HG03064 (cell line): ENCODE data around the gene GCA.
A peak's percentile ranks its signal among the peaks of the same experiment; 100 is the strongest.

ENCODE experiments used
- ATAC-seq: cut with Tn5 transposase; IDR thresholded peaks from one replicate; pipeline ENCODE4 v1.9.1; 2021; ENCODE audit warnings: low read depth; ENCODE audit not compliant: unreplicated experiment

The GCA gene

GRCh38 chr2:162327806-162328205 is 16.1 kb upstream of the GCA start:
- ATAC-seq: no peak

- ATAC-seq: peak; percentile 96
Observed at GRCh38 chr2:162328424-162329157, 15.3 kb upstream of the GCA start.

DNA sequence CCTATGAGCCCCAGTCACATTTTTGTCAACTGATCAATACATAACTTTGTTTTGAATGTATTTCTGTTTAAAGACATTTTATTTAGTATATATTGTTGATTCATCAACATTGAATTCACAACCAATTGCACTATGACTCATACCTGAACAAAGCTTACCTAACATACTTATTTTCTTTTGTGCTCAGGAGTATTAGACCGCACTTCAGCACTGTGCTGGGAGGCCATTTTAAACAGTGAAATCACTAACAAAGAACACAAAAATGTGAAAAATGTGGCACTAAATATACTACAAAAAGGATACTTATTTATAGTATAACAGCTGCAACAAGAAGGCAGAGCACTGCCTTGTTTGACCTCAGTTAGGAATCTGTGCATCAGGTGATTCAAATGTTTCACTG is 13.1 kb upstream of the GCA start:
- ATAC-seq: no peak

DNA sequence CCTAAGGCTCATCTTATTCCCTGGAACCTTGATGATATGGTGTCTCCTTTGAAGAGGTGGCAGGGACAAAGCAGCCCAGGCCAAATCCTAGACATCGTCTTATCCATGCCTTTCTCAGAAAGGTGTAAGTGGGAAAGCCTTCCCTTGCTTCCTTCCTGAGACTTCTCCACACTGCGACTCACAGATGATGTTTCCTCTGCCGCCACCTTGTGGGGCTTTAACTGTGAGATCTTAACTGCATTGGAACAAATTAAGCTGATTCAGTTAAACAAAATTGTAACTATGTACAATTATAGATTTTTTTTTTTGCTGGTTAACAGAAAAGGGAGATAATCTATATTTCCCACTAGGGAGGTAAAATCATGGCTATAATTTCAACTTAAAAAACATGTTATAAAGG is 10.0 kb upstream of the GCA start:
- peak; percentile 71 for ATAC-seq

DNA sequence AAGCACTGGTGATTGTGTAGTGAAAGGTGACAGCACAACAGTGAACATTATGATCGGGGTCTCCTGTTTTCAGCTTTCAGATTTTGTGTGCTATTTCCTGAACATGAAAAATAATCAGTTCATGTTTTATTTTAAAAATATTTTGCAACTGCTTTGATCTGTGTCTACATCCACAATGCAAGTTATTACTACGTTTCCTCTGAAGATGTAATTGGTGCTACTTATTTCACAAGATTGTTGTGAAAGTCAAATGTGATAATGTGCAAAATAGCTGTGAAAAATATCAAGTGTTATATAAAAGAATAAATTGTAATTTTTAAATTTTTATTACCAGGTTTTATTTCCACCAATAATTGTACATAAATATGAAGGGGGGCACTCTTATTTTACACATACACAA is 6.1 kb upstream of the GCA start:
- no peak for ATAC-seq

DNA sequence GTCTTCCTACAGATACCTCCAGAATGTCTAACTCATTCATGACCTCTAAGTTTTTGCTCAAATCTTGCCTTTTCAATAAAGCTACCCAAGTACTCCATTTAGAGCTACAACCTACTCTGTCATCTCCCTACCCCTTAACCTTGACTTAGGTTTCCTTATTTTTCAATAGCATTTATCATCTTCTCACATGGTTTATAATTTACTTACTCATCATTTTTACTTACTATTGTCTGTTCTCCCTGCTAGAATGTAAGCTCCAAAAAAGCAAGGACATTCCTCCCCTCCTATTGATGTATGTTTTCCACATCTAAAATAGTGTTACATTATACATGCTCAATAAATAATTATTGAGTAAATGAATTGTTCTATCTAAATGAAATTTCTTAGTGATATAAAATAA is 3.1 kb upstream of the GCA start:
- ATAC-seq: no peak

- no peak for ATAC-seq
Observed at GRCh38 chr2:162342321-162342720, 1.6 kb upstream of the GCA start.

DNA sequence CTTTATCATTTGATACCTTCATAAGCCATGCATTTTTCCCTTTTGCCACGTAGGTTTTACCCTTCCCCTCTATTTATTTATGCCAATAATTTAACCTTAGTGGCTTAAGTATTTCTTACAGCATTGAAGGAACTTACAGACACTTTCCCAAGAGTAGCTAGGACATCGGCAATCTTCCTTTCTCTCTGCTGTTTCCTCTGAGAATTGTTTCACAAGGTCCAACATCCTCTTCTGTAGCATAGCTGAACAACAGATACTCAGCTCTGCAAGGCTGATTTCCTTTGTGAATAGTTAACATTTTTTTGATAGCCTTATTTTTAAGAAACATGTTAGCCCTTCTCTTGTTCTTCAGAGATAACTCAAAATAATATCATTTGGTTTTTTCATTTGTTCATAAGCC is 1.1 kb upstream of the GCA start:
- no peak for ATAC-seq

DNA sequence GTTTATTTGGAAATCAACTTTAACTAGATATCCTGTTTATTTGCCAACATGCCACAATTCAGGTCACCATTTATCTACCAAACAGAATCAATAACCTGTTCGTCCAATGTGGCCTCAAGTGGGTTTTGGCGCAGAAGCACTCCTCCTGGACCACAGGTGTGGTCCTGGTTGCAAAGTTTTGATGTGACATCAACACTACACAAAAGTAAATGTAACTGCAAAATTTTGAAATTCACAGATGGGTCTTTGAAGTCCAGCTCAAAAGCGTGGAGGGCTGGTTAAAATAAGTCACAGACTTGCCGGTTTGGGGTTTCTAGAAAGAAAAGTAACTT is 474 bp upstream of the GCA start:
- peak; percentile 2 for ATAC-seq

GRCh38 chr2:162344617-162344950 is 652 bp downstream of the GCA start:
- ATAC-seq: no peak

GRCh38 chr2:162365392-162365791 is 21.5 kb downstream of the GCA start:
- ATAC-seq: no peak

DNA sequence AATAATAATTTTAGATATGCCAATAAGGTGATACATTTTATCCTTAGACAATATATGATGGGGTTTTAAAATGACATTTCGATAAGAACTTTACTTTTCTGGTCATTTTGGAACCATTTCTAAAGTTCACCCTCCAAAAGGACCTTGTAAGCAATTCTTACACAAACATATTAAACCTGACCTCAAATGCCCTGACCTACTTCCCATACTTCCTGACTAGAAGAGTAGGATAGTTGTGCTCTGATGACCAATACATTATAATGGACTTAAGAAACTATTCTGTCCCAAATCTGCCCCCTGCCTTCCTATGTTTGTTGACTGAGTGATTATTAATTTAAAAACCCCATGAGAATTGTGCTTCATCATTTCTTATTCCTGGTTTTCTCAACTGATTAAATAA is 24.6 kb downstream of the GCA start:
- ATAC-seq: no peak

DNA sequence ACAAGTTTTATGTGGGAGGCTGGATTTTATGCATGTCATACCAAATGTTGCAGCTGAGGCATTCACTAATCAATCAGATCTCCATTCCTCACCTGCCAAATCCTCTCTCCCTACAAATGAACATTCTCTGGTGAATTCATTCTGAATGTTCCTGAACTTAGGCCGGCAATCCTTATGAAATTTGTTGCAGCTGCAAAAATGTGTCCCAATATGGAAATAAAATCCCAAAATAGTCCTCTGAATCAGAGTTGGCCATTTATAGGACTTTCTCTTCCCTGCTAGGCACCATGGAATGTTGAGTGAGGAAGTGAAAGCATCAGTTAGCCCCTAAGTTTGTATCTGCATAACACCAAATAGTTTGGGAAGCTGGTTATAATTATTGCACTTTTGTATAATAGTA is 25.6 kb downstream of the GCA start:
- no peak for ATAC-seq

- no peak for ATAC-seq
Observed at GRCh38 chr2:162370931-162371330, 27.0 kb downstream of the GCA start.

GRCh38 chr2:162372818-162373217 is 28.9 kb downstream of the GCA start:
- no peak for ATAC-seq

DNA sequence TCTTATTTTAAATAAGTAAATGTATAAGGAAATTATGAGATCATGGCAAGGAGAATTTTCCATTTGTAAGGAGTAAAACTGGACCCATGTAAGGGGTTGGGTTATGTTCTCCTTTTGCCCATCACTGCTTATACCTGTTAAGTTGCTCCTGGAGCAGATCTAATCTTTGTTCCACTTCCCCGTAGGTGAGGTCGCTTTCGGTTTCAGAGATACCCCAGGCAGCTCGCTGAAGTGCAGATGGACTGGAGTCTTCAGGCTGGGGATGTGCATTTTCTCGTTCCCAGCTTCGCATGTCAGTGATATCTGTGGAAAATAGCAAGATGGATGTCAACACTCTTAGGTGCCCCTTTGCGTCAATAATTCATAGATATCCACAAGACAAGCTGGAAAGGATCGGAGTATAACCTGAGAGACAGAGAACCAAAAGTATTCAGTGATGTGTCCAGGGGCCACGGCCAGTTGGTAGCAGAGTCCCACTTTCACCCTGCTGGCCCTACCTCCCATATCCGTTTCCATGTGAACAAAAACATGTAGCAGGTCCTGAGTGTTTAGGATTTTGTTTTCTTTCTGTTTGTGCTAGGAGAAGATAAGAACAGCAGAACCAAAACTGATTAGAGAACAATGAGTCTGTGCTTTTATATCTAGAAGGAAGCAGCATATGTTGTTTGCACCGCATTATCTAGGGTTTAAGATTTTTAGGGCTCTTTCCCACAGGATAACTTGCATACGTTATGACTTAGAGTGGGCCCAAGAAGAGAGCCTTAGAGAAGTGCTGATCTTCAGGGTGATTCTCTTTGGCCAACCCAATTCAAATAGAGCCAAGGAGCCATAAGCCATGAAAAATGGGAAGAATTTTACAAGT is 36.0 kb downstream of the GCA start:
- no peak for ATAC-seq

GRCh38 chr2:162381851-162382250 is 37.9 kb downstream of the GCA start:
- no peak for ATAC-seq

DNA sequence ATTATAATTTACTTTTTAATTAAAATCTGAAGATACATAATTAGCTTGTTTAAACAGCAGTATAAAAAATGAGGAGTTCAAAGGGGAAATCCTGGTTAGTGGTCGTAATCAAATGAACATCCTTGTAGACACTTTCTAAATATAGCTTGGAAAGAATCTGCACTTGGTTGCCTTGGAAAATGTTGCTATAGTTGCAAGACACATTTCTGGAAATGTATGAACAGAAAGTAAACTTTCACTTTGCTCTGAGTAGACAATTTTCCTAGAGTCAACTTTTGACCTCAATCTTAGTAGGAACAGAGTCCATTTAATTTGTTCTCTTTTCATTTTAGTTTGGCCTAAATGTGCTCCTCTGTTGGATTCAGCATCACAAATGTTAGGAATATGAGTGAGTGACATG is 38.3 kb downstream of the GCA start:
- no peak for ATAC-seq

DNA sequence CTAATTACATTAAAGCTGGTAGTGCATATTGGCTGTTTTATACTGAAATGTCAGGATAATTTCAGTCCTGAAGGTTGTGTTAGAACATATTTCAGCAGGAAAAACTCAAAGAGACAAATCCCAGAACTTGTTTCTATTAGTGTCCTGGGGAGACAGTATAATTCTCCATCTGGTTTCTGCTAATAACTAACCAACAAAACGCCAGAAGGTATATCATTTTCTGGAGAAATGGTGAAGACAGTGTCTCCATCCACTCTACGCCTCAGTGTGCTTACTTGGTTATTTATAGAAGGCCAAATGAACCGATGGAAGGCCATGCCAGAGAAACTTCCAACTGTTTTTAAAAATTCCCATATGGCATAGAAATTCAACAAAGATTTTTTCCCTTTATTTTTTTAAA is 41.6 kb downstream of the GCA start:
- no peak for ATAC-seq

GRCh38 chr2:162390801-162391200 is 46.9 kb downstream of the GCA start:
- ATAC-seq: no peak

GRCh38 chr2:162400336-162400735 is 56.4 kb downstream of the GCA start:
- ATAC-seq: no peak

- no peak for ATAC-seq
Observed at GRCh38 chr2:162401871-162402270, 57.9 kb downstream of the GCA start.
